HG03460 (cell line): ENCODE results near the gene RELN.

ENCODE experiments used
- ATAC-seq: cut with Tn5 transposase; IDR thresholded peaks from one replicate; pipeline ENCODE4 v1.9.1; 2021; ENCODE audit not compliant: unreplicated experiment

RELN gene

GRCh38 chr7:103687951-103688350 lies 301.5 kb downstream of the RELN start:
- no peak for ATAC-seq

DNA sequence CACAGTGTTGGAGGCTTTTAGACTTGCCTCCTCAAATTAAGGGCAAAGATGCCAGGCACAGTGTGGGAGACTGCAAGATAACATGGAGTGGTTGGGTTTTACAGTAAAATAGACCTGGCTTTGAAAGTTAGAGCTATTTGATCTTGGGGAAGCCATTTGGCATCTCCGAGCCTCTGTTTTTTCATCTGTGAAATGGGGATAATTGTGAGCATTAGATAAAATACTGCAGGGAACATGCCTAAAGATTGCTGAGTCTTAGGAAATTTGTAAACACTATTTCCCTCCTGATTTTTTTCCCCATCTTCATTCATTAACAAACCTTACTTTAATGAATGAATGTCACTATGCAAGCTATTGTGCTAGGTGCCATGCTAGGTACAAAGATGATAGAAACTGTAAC lies 302.2 kb downstream of the RELN start:
- no peak for ATAC-seq

DNA sequence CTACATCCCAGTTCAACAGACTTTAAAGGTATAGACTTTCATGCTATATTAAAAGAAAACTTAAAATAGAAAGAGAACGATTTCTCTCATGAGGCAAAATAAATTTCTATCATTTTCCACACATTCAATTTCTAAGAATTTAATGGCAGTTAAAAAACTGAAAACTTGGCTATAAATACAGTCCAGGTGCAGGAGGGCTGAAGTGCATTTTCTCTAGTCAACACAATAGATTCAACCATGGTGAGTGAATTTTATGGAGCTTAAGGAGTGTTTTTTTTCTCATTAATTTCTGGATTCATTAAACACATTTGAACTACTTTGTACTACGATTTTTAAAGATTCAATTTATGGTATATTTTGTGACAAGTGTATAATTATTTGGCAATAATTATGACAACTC lies 302.7 kb downstream of the RELN start:
- ATAC-seq: no peak

DNA sequence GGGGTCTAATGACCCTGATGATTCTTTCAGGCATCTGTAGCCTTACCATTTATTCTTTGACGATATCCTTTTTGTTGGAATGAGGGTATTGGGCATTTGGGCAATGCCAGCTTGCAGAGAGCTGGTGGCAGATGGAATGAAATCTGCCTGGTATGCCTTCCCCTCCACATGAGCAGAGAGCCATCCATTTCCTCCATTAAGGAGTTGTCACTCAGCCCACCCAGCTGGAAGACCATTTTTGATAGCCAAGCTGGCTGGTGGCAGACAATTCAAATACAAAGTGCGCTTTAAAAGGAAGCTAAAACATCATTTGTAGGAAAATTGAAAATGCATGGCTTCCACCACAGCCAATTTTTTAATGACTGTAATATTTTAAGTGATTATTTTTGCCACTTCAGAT lies 303.4 kb downstream of the RELN start:
- ATAC-seq: no peak

DNA sequence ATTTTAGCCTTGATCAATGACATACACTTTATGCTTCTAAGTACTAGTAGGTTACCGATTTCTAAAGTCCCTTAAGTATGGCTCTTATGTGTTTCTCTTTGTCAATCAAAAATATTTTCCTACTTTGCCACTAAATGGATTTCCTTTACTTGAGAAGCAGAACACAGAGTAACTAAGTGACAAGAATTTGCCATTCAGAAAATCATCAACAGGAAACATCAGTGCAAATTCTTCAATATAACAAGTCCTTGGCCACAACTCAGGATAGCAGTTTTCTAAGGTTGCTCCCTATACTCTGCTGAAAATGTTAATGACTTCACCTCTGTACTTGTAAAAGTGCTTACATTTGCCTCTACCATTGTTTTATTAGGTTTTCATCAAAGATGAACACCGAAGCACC lies 303.8 kb downstream of the RELN start:
- no peak for ATAC-seq

DNA sequence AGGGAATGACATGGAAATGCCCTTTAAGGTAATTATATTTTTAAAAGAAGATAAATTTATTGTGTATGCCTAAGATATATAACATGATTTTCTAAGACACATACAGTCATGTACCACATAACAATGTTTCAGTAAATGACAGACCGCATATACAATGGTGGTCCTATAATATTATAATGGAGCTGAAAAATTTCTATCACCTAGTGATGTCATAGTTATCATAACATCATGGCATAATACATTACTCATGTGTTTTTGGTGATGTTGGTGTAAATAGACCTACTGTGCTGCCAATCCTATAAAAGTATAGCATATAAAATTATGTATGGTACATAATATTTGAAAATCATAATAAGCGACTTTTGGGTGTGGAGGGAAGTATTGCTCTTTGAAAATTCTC lies 306.1 kb downstream of the RELN start:
- ATAC-seq: no peak

- no peak for ATAC-seq
Measured at GRCh38 chr7:103680161-103681144, 309.0 kb downstream of the RELN start.

- no peak for ATAC-seq
Measured at GRCh38 chr7:103679151-103680132, 310.0 kb downstream of the RELN start.

DNA sequence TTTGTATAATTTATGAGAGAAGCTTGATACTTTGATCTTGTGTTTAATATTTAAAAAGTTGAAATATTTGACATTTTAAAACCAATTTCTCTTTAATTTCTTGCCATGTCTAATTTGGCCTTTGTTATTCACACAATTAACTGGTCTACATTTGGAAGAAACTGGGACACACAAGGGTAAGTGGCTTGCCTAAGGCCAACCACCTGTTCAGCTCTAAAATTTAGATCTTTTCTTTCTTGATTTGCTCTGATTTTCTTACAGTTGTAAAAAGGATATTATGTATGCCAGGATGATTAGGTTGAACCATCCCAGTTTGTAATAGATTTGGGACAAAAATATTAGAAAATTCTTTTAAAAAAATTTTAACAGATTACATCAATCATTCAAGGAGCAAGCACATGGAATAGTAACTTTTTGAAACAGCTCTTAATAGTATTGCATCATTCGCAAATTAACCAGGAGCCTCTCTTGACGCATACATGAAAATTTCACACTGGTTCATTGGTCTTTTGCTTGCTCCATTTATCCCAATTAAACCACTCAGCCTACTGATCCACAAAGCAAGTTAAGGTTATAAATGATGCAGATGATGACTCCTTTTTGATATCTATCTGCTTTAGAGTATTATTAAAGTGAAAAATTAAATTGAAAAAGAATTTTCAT lies 321.0 kb downstream of the RELN start:
- no peak for ATAC-seq

- no peak for ATAC-seq
Measured at GRCh38 chr7:103666326-103666725, 323.1 kb downstream of the RELN start.

GRCh38 chr7:103664577-103664976 lies 324.9 kb downstream of the RELN start:
- ATAC-seq: no peak

GRCh38 chr7:103660455-103661371 lies 328.7 kb downstream of the RELN start:
- ATAC-seq: no peak

DNA sequence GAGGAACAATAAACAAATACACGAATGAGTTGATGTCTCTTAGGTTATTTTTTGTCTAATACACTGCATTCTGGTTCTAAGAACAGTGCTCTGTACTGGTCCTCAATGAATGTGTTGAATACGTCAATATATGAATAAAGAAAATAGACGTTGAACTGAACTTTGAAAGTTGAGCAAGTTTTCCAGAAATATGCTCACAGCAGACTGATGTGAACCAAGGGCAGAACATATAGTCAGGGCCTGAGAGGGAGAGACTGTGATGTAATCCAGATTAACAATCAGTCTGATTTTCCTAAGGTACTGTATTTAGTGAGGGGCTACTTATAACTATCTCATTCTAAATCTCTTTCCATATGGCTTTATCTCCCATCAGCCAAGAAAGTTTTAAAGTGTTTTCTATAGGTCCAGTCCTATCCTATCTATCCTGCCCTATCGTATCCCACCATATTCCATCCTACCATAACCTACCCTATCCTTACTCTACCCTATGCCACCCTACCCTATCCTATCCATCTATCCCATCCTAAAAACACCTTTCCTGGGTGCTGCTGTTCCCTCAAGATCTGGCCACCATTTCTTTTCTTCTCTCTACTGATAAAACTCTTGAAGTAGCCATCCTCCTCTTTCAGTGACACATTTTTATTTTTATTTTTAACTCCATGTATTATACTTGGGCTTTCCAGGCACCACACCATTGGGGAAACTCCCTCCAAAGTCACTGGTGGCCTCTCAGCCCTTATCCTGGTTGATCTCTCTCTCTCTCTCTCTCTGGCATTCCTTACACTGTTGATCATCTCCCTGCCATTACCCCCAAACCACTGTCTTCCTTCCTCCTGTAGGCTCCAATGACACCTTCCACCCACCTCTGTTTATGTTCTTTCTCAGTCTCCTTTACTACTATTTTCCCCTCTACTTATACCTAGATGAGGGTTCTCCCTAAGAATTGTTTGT lies 331.1 kb downstream of the RELN start:
- ATAC-seq: no peak

DNA sequence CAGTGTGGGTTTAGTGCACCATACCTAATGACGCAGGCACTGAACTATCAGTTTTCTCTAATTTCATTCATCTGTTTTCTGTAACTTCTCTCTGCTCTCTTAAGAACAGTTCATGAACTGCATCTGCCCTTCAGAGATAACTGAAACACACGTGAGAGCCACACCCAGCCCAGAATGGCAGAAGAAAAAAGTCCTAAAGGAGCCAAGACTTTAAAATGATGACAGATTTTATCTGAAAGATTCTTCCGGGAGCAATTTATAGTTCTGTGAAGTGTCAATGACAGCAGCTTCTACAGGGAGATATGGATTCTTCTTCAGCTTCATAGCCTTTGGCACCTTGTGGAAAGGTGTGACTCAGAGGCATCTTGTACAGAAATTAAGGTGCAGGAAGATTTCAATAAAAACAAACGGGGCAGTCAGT lies 332.0 kb downstream of the RELN start:
- no peak for ATAC-seq

- no peak for ATAC-seq
Measured at GRCh38 chr7:103656221-103656620, 333.2 kb downstream of the RELN start.

DNA sequence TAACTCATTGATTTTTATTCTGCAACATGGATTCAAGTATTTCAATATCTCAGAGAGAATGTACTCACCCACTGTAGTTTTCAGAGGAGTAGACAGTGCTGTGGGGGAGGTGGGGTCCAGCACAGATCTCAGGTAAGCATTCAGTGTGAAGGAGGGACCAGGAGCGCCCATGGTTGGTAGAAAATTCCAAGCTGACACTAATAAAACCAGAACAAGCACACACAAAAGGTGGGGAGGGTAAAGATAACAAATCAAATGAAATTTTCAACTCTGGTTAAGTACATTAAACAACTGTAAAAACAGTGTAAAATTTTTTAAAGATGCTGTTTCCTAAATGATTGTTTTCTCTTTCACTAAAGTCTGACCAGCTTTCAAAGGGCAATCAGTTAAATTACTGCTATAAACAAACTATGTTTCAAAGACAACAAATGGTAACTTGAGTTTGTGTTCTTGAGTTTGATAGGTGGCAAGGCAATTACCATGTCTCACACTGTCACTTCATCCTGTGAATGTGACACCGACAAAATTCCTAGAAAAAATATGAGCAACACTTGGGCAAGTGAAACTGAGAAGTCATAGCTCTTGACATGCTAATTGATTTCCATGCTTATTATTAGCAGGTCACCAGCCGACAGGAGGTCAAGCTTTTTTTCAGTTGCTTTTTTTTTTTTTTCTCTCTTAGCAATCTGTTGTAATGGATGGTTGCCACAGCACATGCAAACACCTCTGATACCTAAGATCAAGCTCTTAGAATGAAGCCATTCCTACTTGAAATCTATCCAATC lies 337.7 kb downstream of the RELN start:
- no peak for ATAC-seq

DNA sequence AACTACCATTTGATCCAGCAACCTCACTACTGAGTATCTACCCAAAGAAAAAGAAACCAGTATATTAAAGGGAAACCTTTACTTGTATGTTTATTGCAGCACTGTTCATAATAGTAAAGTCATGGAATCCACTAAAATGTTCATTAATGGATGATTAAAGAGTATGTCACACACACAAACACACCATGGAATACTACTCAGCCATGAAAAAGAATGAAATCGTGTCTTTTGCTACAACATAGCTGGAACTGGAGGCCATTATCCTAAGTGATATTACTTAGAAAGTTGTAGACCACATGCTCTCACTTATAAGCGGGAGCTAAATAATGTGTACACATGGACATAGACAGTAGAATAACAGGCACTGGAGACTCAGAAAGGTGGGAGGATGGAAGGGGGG lies 340.4 kb downstream of the RELN start:
- ATAC-seq: no peak

- no peak for ATAC-seq
Measured at GRCh38 chr7:103648135-103648534, 341.3 kb downstream of the RELN start.
